GM21723 (cell line): ENCODE measurements around the gene CNTNAP2.

Experiments
- ATAC-seq: cut with Tn5 transposase; IDR thresholded peaks from one replicate; pipeline ENCODE4 v1.9.1; 2021; ENCODE audit warnings: mild to moderate bottlenecking, moderate library complexity; ENCODE audit not compliant: unreplicated experiment

The CNTNAP2 gene

GRCh38 chr7:146414373-146414772 is 297.8 kb downstream of the CNTNAP2 start:
- no peak for ATAC-seq

- no peak for ATAC-seq
These were observed 298.3 kb downstream of the CNTNAP2 start for GRCh38 chr7:146414937-146415336.

GRCh38 chr7:146417176-146417575 is 300.6 kb downstream of the CNTNAP2 start:
- ATAC-seq: no peak

GRCh38 chr7:146423446-146423845 is 306.8 kb downstream of the CNTNAP2 start:
- ATAC-seq: no peak

GRCh38 chr7:146424084-146424483 is 307.5 kb downstream of the CNTNAP2 start:
- ATAC-seq: no peak

- no peak for ATAC-seq
These were observed 316.9 kb downstream of the CNTNAP2 start for GRCh38 chr7:146433501-146433900.

GRCh38 chr7:146443102-146443501 is 326.5 kb downstream of the CNTNAP2 start:
- ATAC-seq: no peak

GRCh38 chr7:146449625-146450024 is 333.0 kb downstream of the CNTNAP2 start:
- ATAC-seq: no peak

- ATAC-seq: no peak
These were observed 338.6 kb downstream of the CNTNAP2 start for GRCh38 chr7:146455091-146455655.

- no peak for ATAC-seq
These were observed 362.4 kb downstream of the CNTNAP2 start for GRCh38 chr7:146479040-146479439.

GRCh38 chr7:146486519-146486918 is 369.9 kb downstream of the CNTNAP2 start:
- ATAC-seq: no peak

GRCh38 chr7:146492017-146492416 is 375.4 kb downstream of the CNTNAP2 start:
- ATAC-seq: no peak

- no peak for ATAC-seq
These were observed 378.5 kb downstream of the CNTNAP2 start for GRCh38 chr7:146494952-146495596.

- no peak for ATAC-seq
These were observed 380.1 kb downstream of the CNTNAP2 start for GRCh38 chr7:146496657-146497056.

GRCh38 chr7:146499970-146500369 is 383.4 kb downstream of the CNTNAP2 start:
- ATAC-seq: no peak

- no peak for ATAC-seq
These were observed 387.2 kb downstream of the CNTNAP2 start for GRCh38 chr7:146503844-146504243.

- ATAC-seq: no peak
These were observed 393.6 kb downstream of the CNTNAP2 start for GRCh38 chr7:146510088-146510680.

- ATAC-seq: no peak
These were observed 397.7 kb downstream of the CNTNAP2 start for GRCh38 chr7:146514304-146514703.

- no peak for ATAC-seq
These were observed 412.0 kb downstream of the CNTNAP2 start for GRCh38 chr7:146528581-146528980.

GRCh38 chr7:146539836-146540235 is 423.2 kb downstream of the CNTNAP2 start:
- ATAC-seq: no peak

- no peak for ATAC-seq
These were observed 425.5 kb downstream of the CNTNAP2 start for GRCh38 chr7:146542101-146542500.

- no peak for ATAC-seq
These were observed 428.1 kb downstream of the CNTNAP2 start for GRCh38 chr7:146544748-146545147.
